Tibial nerve (tissue), 4 donors: ENCODE data around the gene SETD2.

Source experiments
- CTCF ChIP-seq, 5 experiments: fragments of 200-600 bp in 3 of 5; fragments of 450-650 bp in 2 of 5; sonication (generic) in 3 of 5; IDR thresholded peaks; one replicate each; pipeline ENCODE4 v1.5.1; 2016 to 2019; ENCODE audit warnings: antibody characterized with exemption in 5 of 5, mild to moderate bottlenecking in 3 of 5, moderate library complexity in 2 of 5
- EP300 ChIP-seq, 2 donors: sonication (generic); formaldehyde crosslinking; IDR thresholded peaks; one replicate each; pipeline ENCODE4 v1.6.1; 2017; ENCODE audit warnings: antibody characterized with exemption in 2 of 2, mild to moderate bottlenecking in 1 of 2
- POLR2A ChIP-seq, 2 donors: fragments of 450-650 bp; IDR thresholded peaks; one replicate each; pipeline ENCODE4 v1.6.1; 2017; ENCODE audit warnings: antibody characterized with exemption in 2 of 2, mild to moderate bottlenecking in 2 of 2, moderate library complexity in 2 of 2

GRCh38 chr3:47176582-47176981, 12.7 kb upstream of the SETD2 start:
- TF ChIP-seq CTCF (IDR thresholded peaks at IDR 0.05) (no peak), POLR2A (IDR thresholded peaks at IDR 0.05) (no peak), EP300 (IDR thresholded peaks at IDR 0.05) (no peak)
